ENCODE data around the gene FAT4.

The FAT4 gene

GRCh38 chr4:125359960-125360634 is 45.3 kb downstream of the FAT4 start (continued):
- TF ChIP-seq PATZ1 (tag by site-specific recombination; IDR thresholded peaks at IDR 0.05) (no peak), ZNF629 (tag by site-specific recombination; IDR thresholded peaks at IDR 0.05) (no peak; the same call in 1 of the 2 replicates), ZNF521 (tag by site-specific recombination; IDR thresholded peaks at IDR 0.05) (no peak), ZBTB17 (tag by site-specific recombination; IDR thresholded peaks at IDR 0.05) (peak; percentile 92), ZNF48 (tag by site-specific recombination; IDR thresholded peaks at IDR 0.05) (no peak), ZBTB10 (tag by site-specific recombination; IDR thresholded peaks at IDR 0.05) (no peak), ZNF350 (tag by site-specific recombination; IDR thresholded peaks at IDR 0.05) (no peak), ZNF600 (tag by site-specific recombination; IDR thresholded peaks at IDR 0.05) (peak; percentile 48; the same call in 1 of the 2 replicates), ZBTB7A (tag by site-specific recombination; IDR thresholded peaks at IDR 0.05; ENCODE audit: low read depth) (no peak), ZNF18 (tag by site-specific recombination; IDR thresholded peaks at IDR 0.05) (no peak), ZNF280C (tag by site-specific recombination; IDR thresholded peaks at IDR 0.05) (no peak), ZNF37A (tag by site-specific recombination; IDR thresholded peaks at IDR 0.05) (no peak), PRDM10 (tag by site-specific recombination; IDR thresholded peaks at IDR 0.05) (peak; percentile 28; the same call in 1 of the 2 replicates), ZSCAN4 (tag by site-specific recombination; IDR thresholded peaks at IDR 0.05) (no peak), ZIC2 (tag by site-specific recombination; IDR thresholded peaks at IDR 0.05) (no peak), KLF10 (tag by site-specific recombination; IDR thresholded peaks at IDR 0.05) (peak; percentile 45; the same call in 1 of the 2 replicates), IKZF3 (tag by site-specific recombination; IDR thresholded peaks at IDR 0.05) (peak; percentile 77; the same call in 1 of the 2 replicates), ZNF777 (tag by site-specific recombination; IDR thresholded peaks at IDR 0.05; ENCODE audit: borderline replicate concordance) (no peak), ZNF133 (tag by site-specific recombination; IDR thresholded peaks at IDR 0.05) (no peak), ZNF596 (tag by site-specific recombination; IDR thresholded peaks at IDR 0.05) (0 out of 2 replicates have a peak, but pooled peaks have one; percentile 41), SETDB1 (IDR thresholded peaks at IDR 0.05; ENCODE audit: insufficient read length, low read length) (no peak), ZNF24 (tag by site-specific recombination; IDR thresholded peaks at IDR 0.05) (no peak), HOXA7 (CRISPR knock-in tag; IDR thresholded peaks at IDR 0.05; ENCODE audit: borderline replicate concordance) (no peak), ZNF2 (tag by site-specific recombination; IDR thresholded peaks at IDR 0.05) (no peak), ZNF146 (tag by site-specific recombination; IDR thresholded peaks at IDR 0.05) (no peak), ZXDB (tag by site-specific recombination; IDR thresholded peaks at IDR 0.05) (peak; percentile 18; the same call in 1 of the 2 replicates), GLIS2 (tag by site-specific recombination; IDR thresholded peaks at IDR 0.05) (no peak)

All from HEK293 (cell line).